Measurements from ENCODE around the gene PPP3R2. TPM values are rescaled to one million over a fixed set of nuclear protein-coding genes. Genes with fewer than 3 reads are reported as not detected.

PPP3R2 gene
- polyA plus RNA-seq, 2 of the 4 experiments (the other 2 are of a cell fraction) = not detected

DNA sequence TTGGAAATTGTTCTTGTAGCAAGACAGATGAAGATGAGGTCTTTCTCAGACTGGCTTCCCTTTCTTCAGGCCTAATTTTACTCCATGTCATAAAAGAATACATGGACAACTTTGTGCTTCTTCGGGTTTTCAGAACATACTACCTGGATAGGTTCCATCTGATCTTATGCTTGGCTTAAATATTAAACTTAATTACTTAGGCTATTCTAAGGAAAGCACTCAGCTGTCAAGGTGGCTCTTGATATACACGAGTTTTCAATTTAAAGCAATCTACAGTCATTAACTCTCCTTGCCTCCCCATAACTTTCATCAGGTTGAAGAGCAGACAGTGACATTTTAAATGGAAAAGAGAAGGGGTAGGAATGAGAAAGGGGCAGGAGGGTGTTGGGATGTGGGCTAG is 9.5 kb upstream of the PPP3R2 start:
- WGBS (ENCODE audit: missing lambda C conversion rate) = 7% methylated on average over 2 of the region's 2 CpGs
- Histone ChIP-seq H3K4me2 (no peak overlapping the region), H3K27ac (no peak overlapping the region), H3K4me3 (no peak overlapping the region), H3K4me1 (no peaks in the 10 kb centered on the region), H3K9me3 (no peaks in the 10 kb centered on the region)
- CTCF ChIA-PET = interaction anchor here (1.1 to 1.7 kb wide), 2 partner anchors 19 to 22 kb away, joined by 3 to 5 read pairs; no protein-coding TSS in a partner anchor
- DNase-seq (ENCODE audit: low read depth in 1 of 2, low spot score in 1 of 2) (no peak), ATAC-seq (no peak), FAIRE-seq (no peak)
- POLR2A ChIA-PET = no interaction called here
- TF ChIP-seq RCOR1 (IDR thresholded peaks at IDR 0.05; ENCODE audit: low read depth, low read length) (no peak), EP300 (IDR thresholded peaks at IDR 0.05) (no peak), MAZ (IDR thresholded peaks at IDR 0.05; ENCODE audit: borderline replicate concordance, low read depth, low read length) (no peak), CHD2 (IDR thresholded peaks at IDR 0.05; ENCODE audit: low read length, partially characterized antibody) (no peak), MAFK (IDR thresholded peaks at IDR 0.05; ENCODE audit: partially characterized antibody) (no peak), PHF8 (IDR thresholded peaks at IDR 0.05; ENCODE audit: borderline replicate concordance, low read depth) (no peak), KDM5A (IDR thresholded peaks at IDR 0.05) (no peak), BHLHE40 (IDR thresholded peaks at IDR 0.05; ENCODE audit: low read depth, low read length) (no peak), RAD21 (conservative IDR thresholded peaks at IDR 0.05 in 1 of 2, IDR thresholded peaks at IDR 0.05 in 1 of 2) (no peak), CEBPB (IDR thresholded peaks at IDR 0.05) (no peak), HOXB13 (CRISPR knock-in tag; IDR thresholded peaks at IDR 0.05; ENCODE audit: low read depth) (no peak), CBX8 (IDR thresholded peaks at IDR 0.05) (no peak), ESRRA (IDR thresholded peaks at IDR 0.05; ENCODE audit: borderline replicate concordance, low read length) (no peak), RFX5 (IDR thresholded peaks at IDR 0.05) (no peak), SMC3 (IDR thresholded peaks at IDR 0.05) (no peak), FOSL2 (IDR thresholded peaks at IDR 0.05) (no peak), FOSL2 (CRISPR knock-in tag; IDR thresholded peaks at IDR 0.05) (no peak)
- TF ChIP-seq, protein P1, sequence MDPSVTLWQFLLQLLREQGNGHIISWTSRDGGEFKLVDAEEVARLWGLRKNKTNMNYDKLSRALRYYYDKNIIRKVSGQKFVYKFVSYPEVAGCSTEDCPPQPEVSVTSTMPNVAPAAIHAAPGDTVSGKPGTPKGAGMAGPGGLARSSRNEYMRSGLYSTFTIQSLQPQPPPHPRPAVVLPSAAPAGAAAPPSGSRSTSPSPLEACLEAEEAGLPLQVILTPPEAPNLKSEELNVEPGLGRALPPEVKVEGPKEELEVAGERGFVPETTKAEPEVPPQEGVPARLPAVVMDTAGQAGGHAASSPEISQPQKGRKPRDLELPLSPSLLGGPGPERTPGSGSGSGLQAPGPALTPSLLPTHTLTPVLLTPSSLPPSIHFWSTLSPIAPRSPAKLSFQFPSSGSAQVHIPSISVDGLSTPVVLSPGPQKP (IDR thresholded peaks at IDR 0.05; ENCODE audit: low read depth, low read length) = no peak
- TF ChIP-seq, protein P2, sequence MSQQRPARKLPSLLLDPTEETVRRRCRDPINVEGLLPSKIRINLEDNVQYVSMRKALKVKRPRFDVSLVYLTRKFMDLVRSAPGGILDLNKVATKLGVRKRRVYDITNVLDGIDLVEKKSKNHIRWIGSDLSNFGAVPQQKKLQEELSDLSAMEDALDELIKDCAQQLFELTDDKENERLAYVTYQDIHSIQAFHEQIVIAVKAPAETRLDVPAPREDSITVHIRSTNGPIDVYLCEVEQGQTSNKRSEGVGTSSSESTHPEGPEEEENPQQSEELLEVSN (IDR thresholded peaks at IDR 0.05; ENCODE audit: borderline replicate concordance, low read depth) = no peak

DNA sequence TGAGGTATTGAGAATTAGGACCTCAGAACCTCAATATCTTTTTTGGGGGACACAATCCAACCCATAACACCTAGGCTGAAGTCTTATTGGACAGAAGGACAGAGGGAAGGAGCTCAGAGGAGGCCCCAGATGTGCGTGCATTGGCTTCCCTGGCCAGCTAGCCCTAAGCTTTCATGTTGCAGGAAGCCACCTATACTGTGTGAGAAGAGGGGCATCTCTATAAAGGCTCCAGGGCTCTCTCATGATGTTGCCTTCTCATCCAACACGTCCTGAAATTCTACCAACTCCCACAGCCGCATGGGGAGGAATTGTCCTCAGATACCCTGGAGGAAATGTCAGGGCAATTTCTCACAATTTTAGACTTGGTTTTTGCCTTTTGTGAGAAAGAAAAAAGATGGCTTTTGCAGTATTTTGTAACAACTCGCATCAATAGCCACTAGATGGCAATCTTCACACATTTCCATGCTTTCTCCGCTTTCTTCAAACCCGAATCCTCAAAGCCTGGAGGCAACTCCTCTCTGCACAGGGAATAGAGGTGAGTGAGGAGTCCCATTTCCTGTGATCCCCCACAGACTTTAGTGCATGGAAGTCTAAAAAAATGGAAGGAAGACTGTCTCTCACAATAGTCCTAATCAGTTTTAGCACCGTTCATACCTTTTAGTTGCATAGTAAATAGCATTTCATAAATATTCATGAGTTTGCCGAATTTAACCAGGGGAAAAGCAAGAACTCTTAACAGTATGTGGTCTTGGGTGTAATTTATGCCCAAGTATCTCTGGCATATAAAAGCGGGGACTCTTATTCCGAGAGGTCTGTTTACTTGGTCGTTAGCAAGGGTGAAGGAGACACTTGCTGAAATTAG is 7.4 kb upstream of the PPP3R2 start:
- Histone ChIP-seq H3K4me2 (peak overlapping the region; percentile 43; the same call in 2 of the 3 replicates), H3K4me1 (no peaks in the 10 kb centered on the region), H3K27ac (no peak overlapping the region), H3K9me3 (no peaks in the 10 kb centered on the region), H3K4me3 (no peak overlapping the region)
- peak; percentile 47 to 53 for DNase-seq (ENCODE audit: low read depth in 1 of 2, low spot score in 1 of 2)
- 9% methylated on average over 11 of the region's 11 CpGs for WGBS (ENCODE audit: missing lambda C conversion rate)
- ChIA-PET CTCF (interaction anchor here (0.6 to 1.9 kb wide), 17 partner anchors 9 to 167 kb away, joined by 3 to 10 read pairs (median 4); partner anchors contain the start of gene ALDOB), POLR2A (interaction anchor here (0.5 kb wide), 1 partner anchor 238 kb away, joined by 3 read pairs; no protein-coding TSS in a partner anchor)
- ATAC-seq = peak; percentile 80 to 89; a peak in 5 of 6 replicates
- peak; percentile 80 for FAIRE-seq
- TF ChIP-seq, protein P3, sequence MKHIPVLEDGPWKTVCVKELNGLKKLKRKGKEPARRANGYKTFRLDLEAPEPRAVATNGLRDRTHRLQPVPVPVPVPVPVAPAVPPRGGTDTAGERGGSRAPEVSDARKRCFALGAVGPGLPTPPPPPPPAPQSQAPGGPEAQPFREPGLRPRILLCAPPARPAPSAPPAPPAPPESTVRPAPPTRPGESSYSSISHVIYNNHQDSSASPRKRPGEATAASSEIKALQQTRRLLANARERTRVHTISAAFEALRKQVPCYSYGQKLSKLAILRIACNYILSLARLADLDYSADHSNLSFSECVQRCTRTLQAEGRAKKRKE (CRISPR knock-in tag; IDR thresholded peaks at IDR 0.05; ENCODE audit: low read depth) = no peak
- TF ChIP-seq EP300 (IDR thresholded peaks at IDR 0.05) (no peak), SMC3 (IDR thresholded peaks at IDR 0.05) (peak; percentile 49), MAFK (IDR thresholded peaks at IDR 0.05; ENCODE audit: partially characterized antibody) (no peak), CEBPB (IDR thresholded peaks at IDR 0.05) (no peak), EHMT2 (IDR thresholded peaks at IDR 0.05; ENCODE audit: low read depth) (no peak), EHF (CRISPR knock-in tag; IDR thresholded peaks at IDR 0.05) (no peak), RAD21 (conservative IDR thresholded peaks at IDR 0.05 in 1 of 2, IDR thresholded peaks at IDR 0.05 in 1 of 2) (peak; percentile 75 to 79), RNF2 (IDR thresholded peaks at IDR 0.05; ENCODE audit: borderline replicate concordance, low read depth) (no peak), HOXB13 (CRISPR knock-in tag; IDR thresholded peaks at IDR 0.05; ENCODE audit: low read depth) (no peak), NR3C1 (IDR thresholded peaks at IDR 0.05) (no peak), ZSCAN20 (CRISPR knock-in tag; IDR thresholded peaks at IDR 0.05) (no peak)
- TF ChIP-seq, protein P4, sequence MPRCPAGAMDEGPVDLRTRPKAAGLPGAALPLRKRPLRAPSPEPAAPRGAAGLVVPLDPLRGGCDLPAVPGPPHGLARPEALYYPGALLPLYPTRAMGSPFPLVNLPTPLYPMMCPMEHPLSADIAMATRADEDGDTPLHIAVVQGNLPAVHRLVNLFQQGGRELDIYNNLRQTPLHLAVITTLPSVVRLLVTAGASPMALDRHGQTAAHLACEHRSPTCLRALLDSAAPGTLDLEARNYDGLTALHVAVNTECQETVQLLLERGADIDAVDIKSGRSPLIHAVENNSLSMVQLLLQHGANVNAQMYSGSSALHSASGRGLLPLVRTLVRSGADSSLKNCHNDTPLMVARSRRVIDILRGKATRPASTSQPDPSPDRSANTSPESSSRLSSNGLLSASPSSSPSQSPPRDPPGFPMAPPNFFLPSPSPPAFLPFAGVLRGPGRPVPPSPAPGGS (IDR thresholded peaks at IDR 0.05) = no peak
- TF ChIP-seq, protein P5, sequence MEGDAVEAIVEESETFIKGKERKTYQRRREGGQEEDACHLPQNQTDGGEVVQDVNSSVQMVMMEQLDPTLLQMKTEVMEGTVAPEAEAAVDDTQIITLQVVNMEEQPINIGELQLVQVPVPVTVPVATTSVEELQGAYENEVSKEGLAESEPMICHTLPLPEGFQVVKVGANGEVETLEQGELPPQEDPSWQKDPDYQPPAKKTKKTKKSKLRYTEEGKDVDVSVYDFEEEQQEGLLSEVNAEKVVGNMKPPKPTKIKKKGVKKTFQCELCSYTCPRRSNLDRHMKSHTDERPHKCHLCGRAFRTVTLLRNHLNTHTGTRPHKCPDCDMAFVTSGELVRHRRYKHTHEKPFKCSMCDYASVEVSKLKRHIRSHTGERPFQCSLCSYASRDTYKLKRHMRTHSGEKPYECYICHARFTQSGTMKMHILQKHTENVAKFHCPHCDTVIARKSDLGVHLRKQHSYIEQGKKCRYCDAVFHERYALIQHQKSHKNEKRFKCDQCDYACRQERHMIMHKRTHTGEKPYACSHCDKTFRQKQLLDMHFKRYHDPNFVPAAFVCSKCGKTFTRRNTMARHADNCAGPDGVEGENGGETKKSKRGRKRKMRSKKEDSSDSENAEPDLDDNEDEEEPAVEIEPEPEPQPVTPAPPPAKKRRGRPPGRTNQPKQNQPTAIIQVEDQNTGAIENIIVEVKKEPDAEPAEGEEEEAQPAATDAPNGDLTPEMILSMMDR (IDR thresholded peaks at IDR 0.05) = peak; percentile 78
- TF ChIP-seq, protein P2 (IDR thresholded peaks at IDR 0.05; ENCODE audit: borderline replicate concordance, low read depth) = no peak
- TF ChIP-seq, protein P6, sequence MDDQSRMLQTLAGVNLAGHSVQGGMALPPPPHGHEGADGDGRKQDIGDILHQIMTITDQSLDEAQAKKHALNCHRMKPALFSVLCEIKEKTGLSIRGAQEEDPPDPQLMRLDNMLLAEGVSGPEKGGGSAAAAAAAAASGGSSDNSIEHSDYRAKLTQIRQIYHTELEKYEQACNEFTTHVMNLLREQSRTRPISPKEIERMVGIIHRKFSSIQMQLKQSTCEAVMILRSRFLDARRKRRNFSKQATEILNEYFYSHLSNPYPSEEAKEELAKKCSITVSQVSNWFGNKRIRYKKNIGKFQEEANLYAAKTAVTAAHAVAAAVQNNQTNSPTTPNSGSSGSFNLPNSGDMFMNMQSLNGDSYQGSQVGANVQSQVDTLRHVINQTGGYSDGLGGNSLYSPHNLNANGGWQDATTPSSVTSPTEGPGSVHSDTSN (IDR thresholded peaks at IDR 0.05) = no peak
